Measurements from ENCODE around the gene OSBPL1A. TPM values are rescaled to one million over a fixed set of nuclear protein-coding genes. Genes with fewer than 3 reads are reported as not detected.

The OSBPL1A gene
- total RNA-seq, 4 donors from 2014 or later = 19.1 to 46.7 (median 24.8) TPM

DNA sequence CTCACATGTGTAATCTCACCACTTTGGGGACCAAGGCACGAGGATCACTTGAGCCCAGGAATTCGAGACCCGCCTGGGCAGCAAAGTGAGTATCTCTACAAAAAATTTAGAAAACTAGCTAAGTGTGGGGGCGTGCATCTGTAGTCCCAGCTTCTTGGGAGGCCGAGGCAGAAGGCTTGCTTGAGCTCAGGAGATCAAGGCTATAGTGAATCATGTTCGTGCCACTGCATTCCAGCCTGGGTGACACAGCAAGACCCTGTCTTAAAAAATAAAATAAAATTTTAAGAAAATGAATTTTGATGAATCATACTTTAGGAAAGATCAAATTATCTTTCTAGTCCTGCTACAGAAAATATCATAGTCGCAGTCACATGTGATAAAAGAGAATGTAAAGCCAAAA lies 211.8 kb downstream of the OSBPL1A start:
- no peak for DNase-seq (ENCODE audit: low spot score in 2 of 2)
- H3K4me3 ChIP-seq (ENCODE audit: low read depth, poor library complexity, severe bottlenecking) = no peak overlapping the region
- intact Hi-C loops (cut with DNase I; ENCODE audit: low total_unique reads) = no loop called here
- WGBS, 2 donors = 94 to 97% methylated on average over 7 of the region's 7 CpGs
- TF ChIP-seq, protein P1, sequence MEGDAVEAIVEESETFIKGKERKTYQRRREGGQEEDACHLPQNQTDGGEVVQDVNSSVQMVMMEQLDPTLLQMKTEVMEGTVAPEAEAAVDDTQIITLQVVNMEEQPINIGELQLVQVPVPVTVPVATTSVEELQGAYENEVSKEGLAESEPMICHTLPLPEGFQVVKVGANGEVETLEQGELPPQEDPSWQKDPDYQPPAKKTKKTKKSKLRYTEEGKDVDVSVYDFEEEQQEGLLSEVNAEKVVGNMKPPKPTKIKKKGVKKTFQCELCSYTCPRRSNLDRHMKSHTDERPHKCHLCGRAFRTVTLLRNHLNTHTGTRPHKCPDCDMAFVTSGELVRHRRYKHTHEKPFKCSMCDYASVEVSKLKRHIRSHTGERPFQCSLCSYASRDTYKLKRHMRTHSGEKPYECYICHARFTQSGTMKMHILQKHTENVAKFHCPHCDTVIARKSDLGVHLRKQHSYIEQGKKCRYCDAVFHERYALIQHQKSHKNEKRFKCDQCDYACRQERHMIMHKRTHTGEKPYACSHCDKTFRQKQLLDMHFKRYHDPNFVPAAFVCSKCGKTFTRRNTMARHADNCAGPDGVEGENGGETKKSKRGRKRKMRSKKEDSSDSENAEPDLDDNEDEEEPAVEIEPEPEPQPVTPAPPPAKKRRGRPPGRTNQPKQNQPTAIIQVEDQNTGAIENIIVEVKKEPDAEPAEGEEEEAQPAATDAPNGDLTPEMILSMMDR (IDR thresholded peaks at IDR 0.05) = no peak
- no peak for TF ChIP-seq POLR2A (IDR thresholded peaks at IDR 0.05)

DNA sequence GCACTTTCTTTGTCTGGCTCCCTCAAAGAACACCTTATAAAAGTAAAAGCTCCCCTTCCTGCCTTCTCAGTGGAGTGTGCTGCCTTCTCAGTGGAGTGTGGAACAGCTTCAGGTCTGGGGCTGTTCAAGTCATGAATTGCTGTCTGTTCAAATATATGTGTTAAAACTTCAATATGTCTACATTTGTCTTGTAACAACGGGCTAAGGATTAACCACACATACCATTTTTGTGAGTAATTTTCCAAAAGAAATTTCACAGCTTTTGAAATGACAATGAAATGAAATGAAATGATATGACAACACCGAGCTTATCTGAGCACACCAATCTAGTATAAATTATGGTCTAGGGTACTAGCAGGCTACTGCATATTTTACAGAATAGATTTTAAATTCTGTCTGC lies 215.8 kb downstream of the OSBPL1A start:
- H3K4me3 ChIP-seq (ENCODE audit: low read depth, poor library complexity, severe bottlenecking) = no peak overlapping the region
- no peak for DNase-seq (ENCODE audit: low spot score in 2 of 2)
- TF ChIP-seq, protein P1 (IDR thresholded peaks at IDR 0.05) = no peak
- TF ChIP-seq POLR2A (IDR thresholded peaks at IDR 0.05) = no peak
- 72 to 80% methylated on average over 2 of the region's 2 CpGs for WGBS, 2 donors
- intact Hi-C loops (cut with DNase I; ENCODE audit: low total_unique reads) = no loop called here

DNA sequence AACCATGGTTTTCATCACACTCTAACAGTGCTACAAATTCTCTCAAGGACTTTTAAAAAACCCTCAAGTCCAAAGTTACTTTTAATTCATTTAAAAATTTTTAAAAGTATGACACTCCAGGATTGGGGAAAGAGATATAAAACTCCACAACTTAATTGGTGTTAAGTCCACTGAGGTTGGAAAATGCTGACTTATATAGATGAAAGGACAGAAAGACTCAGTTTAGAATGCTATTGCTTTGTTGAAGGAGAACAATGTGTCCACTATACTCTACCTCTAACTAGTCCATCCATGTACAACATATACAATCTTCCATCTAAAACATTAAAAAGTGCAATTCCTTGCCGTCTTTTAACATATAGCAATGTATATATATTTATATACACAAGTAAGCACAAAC lies 217.6 kb downstream of the OSBPL1A start:
- DNase-seq (ENCODE audit: low spot score in 2 of 2) = no peak
- no peak overlapping the region for H3K4me3 ChIP-seq (ENCODE audit: low read depth, poor library complexity, severe bottlenecking)
- 88 to 92% methylated on average over 1 of the region's 1 CpG for WGBS, 2 donors
- intact Hi-C loops (cut with DNase I; ENCODE audit: low total_unique reads) = no loop called here
- TF ChIP-seq, protein P1 (IDR thresholded peaks at IDR 0.05) = no peak
- no peak for TF ChIP-seq POLR2A (IDR thresholded peaks at IDR 0.05)

DNA sequence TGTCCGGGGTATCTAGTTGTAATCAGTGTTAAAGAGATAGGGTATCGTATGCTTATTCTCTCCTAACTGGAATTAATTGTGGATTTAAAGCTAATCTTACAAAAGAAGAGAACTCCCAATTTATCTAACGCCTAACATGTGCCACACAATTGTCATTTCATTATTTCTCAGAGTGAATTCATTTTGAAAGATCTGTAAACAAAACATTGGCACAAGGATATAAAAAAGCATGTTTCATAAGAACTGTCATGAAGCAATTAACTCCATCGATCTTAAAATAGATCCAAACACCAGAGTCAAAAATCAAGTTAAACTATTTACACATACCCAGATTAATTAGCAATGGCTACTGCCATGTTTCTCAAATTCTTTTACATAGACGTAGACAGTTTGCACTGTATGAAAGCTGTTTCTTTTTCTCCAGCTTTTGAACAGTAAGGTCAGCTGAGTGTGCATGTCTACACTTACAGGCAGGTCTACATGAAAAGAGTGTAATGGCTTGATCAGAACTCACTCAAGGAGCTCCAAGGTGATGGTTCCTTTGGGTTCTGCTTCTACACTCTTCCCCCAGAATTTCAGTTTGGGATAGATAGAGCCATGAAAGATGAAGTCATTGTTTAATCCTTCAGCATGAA lies 220.0 kb downstream of the OSBPL1A start:
- TF ChIP-seq, protein P1 (IDR thresholded peaks at IDR 0.05) = no peak
- TF ChIP-seq POLR2A (IDR thresholded peaks at IDR 0.05) = no peak
- no peak overlapping the region for H3K4me3 ChIP-seq (ENCODE audit: low read depth, poor library complexity, severe bottlenecking)
- WGBS, 2 donors = 79 to 81% methylated on average over 5 of the region's 5 CpGs
- no peak for DNase-seq (ENCODE audit: low spot score in 2 of 2)
- intact Hi-C loops (cut with DNase I; ENCODE audit: low total_unique reads) = no loop called here

DNA sequence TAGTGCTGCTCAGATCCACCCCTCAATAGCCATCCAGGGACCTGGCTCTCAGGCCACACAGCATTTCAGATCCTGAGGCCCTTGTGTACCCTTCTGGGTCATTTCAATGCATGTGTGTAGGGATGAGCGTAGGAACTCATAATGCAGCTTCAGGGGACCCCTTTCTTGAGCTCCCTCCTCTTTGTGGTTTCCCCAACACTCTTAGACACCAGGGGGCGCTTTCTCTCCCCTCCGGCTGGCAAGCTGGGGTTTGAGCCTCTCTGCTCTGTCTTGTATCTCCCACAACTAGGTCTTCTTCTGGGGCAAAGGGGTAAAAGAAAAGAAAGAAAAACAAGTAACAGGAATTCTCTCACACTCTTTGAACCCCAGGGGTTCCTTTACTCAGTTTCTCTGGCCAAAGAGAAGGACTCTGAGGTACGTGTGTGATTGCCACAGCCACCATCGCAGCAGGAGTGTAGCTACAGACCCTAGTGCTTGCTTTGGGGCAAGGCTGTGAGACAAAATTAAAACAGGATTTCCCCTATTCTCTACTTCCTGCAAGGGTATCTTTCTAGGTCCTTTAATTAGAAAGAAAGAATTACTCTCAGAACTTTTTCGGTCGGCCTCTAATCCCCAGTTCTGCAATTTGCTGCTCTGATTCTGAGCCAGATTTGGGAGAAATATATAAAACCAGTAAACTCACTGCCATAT lies 220.8 kb downstream of the OSBPL1A start:
- DNase-seq (ENCODE audit: low spot score in 2 of 2) = peak in 1 of 2 donors; percentile 41
- no peak for TF ChIP-seq POLR2A (IDR thresholded peaks at IDR 0.05)
- TF ChIP-seq, protein P1 (IDR thresholded peaks at IDR 0.05) = no peak
- whole genome bisulfite sequencing, 2 donors = 75 to 76% methylated on average over 7 of the region's 7 CpGs
- intact Hi-C loops (cut with DNase I; ENCODE audit: low total_unique reads) = no loop called here
- no peak overlapping the region for H3K4me3 ChIP-seq (ENCODE audit: low read depth, poor library complexity, severe bottlenecking)

All from lower leg skin (tissue), 4 donors.